Medulla oblongata (tissue), 1 donor: ENCODE results near the gene ZNF804B.
A peak's percentile ranks its signal among the peaks of the same experiment; 100 is the strongest.

Experiments
- DNase-seq: peaks from one replicate; pipeline ENCODE4 v3.0.0-alpha.2; 2015; ENCODE audit errors: extremely low spot score

ZNF804B gene

DNA sequence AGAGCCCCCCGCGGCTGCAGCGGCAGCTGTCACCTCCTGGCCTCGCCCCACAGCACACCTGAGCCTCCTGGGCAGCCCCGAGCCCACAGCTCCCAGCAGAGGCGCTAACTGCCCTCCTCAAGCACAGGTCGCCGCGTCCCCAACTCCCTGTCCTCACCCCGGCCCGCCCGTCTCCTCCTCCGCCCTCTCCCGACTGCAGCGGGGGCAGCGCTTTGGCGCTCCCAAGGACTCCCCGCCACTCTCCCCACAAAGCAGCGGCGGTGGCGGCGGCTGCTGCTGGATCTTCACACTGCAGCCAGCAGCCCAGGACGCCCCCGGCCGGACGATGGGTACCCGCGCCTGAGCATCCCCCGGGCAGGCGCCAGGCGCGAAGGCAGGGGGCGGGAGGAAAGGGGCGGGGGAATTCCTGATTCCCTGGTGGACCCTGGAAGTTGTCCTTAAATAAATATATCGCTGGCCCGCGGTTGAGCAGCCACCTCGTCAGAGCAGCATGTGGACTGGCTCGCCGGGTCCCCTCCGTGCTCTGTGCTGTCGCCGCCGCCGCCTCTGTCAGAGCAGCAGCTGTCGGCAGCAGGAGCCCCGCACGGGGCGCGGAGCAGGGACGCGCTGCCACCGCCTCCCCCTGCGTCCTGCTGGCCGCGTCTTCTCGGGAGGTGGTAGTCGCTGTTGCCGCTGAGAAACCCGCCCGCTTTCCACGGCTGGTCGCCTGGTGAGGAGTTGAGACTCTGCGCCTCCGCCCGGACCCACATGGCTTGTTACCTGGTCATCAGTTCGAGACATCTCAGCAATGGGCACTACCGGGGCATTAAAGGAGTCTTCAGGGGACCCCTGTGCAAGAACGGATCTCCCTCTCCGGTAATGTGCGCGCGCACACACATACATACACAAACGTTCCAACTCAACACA, at the start of gene ZNF804B:
Gene ZNF804B, plus strand, starts transcription at position 471 of the 906 bp plus-strand sequence. Its CDS starts 277 bp downstream, at position 748.
- DNase-seq: peak; percentile 8

DNA sequence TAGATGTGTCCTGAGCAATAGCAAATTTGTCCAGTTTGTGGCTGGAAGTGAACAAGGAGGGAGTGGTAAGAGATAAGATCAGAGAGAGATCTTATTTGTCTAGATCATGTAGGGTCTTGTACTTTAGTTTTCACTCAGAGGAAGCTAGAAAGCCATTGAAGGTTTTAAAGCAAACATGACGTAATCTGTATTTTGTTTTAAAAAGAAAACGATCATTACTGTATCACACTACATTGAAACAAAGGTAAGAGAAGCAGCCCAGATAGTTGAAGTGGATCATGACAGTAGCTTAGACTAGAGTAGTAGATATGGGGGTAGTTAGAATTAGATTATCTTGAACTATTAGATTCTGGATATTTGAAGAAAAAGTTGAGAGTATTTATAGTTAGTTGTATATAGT, 23.6 kb upstream of the ZNF804B start:
- no peak for DNase-seq

DNA sequence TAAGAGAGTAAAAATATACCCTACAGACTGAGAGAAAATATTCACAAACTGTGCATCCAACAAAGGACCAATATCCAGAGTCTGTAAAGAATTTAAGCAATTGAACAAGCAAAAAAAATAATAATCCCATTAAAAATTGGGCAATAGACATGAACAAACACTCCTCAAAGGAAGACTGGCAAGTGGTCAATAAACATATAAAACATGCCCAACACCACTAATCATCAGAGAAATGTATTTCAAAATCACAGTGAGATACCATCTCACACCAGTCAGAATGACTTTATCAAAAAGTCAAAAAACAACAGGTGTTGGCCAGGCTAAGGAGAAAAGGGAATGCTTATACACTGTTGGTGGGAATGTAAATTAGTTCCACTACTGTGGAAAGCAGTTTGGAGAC, 21.9 kb upstream of the ZNF804B start:
- DNase-seq: no peak

DNA sequence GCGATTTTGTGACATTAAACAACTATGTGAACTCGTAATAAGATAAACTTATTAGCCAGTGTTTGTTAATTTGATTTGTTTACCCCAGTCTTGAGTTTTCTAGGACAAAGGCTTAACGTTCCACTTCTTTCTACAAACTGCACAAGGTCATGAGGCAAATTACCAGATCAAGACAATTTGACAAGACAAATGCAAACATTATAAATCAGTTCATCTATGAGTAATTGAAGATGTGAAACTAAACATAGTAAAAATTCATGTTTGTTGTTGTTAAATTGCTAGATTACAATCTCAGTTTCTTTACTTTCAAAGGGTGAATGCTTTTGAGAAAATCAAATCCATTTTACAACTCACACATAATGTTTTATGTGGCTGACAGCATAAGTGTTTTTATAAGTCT, 13.4 kb upstream of the ZNF804B start:
- no peak for DNase-seq

DNA sequence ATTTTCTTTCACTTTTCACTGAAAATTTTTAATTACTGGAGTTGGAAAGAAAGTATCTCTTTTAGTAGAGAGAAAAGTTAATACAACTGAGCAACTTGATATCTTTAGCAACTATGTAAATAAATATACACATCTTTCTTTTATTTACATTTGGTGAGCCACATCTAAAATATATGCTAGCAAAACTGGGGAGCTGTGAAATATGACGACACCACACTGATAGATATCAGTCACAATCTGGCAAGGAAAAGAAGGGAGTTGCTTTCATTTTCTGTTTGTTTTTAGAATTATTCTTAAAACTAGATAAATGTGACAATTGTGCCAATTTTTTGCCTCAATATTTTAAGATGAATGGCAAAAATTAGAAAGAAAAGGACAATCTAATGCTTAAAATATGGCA, 2.7 kb upstream of the ZNF804B start:
- no peak for DNase-seq

DNA sequence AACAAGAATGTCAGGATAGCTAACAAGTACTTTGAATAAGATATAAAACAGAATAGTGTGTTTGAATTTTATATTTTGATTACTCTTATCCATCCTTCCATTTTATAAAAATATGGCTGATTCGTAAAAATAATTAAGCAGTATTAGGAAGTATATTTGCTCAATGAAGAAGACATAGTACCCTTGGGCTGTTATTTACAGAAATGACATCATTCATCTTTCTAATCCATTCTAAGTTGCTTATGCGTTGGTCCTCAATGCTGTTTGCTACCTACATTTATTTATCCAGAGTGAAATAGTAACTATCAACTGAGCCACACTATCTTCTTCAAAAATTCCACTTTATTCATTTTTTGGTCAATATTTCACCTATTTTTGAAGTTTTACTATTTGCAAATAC, 2.1 kb upstream of the ZNF804B start:
- DNase-seq: no peak

DNA sequence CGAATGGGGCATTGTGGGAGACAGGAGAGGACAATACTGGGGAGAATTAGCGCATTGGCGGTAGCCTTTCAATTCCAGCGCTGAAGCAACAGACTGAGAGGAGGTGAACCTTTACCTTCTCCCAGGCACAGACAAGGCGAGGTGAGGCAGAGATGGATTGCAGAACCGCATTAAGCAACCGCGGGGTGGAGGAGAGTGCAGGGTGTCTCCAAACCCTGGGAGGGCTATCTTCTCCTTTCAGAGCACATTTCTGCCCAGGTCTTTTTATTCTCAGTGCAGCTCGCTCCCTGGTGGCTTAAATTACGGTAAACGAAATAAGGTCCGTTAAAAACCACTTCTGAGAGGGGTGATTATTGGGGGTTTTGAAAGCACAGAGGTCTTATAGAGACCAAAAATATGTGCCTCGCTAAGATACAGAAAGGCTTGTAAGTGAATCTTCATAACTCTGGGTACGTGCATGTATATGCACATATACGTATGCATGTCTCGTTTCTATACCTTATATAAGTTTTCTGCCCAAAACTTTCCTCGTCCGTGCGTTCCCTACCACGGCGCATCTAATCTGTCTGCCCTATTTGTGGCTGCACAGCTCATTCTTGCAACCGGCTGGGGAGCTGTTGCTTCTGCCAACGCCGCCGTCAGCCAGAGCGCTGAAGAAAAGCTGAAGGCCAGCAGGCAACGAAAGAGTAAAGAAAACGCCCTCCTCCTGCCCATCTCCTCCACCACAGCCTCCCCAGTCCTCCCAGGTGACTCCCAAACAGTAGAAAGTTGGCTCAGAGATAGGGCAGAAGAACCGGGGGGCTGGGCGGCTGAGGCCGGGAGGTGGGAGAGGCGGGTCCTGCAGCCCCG, 895 bp upstream of the ZNF804B start:
- peak; percentile 32 for DNase-seq

DNA sequence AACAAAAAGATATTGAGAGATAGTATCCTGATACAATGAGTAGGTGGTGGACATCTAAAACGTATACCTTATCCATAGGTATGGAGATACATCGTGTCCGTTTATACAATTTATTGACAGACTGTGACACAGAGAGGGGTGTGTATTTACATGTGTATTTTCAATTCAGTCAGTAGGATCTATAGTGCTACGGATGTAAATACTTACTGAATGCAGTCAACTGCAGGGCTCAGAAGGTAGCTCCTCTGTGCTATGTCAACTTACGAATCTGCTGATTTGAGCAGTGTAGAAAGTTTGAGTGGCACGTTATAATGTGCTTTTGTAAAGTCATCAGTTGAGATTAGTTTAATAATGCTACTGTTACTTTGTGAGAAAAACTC, 626 bp downstream of the ZNF804B start:
- DNase-seq: no peak

DNA sequence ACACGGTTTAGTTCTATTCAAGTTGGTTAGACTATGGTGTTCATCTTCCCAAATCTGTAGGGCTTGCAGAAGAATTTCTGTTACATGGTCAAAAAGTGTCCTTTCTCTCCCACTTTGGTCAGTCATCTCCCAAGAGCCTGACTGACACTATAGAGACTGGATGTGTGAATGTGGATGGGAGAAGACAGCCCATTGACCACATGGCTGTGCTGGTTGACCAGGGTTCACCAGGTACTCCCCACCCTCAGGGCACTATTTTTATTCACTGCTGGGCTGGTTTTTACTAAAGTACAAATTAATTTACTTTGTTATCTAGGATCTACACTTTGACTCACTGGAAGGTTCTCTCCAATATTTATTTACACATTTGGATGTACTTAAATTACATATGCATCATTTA, 2.3 kb downstream of the ZNF804B start:
- no peak for DNase-seq

DNA sequence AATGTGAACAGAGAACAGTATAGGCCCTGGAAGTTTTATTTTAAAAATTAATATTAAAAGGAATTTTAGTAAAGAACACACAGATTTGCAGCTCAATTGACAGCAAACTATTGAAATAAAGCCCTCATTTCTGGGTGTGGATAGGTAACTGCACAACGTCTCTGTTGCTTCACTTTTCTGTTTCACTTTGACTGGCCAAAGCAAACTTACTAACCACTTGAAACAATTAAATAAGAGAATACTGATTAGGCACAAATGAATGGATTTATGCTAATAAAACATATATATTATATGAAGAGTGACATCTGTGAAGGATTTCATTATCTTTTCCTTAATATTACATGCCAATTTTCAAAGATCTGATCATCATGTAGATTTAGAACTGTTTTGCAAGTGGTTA, 11.9 kb downstream of the ZNF804B start:
- no peak for DNase-seq

DNA sequence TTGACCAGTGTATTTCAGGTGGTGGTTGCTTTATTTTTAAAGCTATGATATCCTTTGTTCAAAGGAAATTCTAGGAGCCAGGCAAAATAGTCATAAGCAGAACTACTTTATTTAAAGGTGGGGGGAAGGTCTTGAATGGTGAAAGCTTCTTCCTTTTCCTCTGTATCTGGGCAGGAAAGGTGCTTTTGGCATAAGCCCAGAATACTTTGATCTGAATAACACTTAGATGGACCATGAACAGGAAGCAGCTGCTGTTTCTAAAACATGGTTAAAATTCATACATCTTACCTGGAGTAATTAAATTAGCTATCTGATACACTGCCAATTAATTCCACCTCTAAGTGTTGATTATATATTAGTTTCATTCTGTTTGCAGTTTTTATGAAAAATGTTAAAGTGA, 13.3 kb downstream of the ZNF804B start:
- no peak for DNase-seq

DNA sequence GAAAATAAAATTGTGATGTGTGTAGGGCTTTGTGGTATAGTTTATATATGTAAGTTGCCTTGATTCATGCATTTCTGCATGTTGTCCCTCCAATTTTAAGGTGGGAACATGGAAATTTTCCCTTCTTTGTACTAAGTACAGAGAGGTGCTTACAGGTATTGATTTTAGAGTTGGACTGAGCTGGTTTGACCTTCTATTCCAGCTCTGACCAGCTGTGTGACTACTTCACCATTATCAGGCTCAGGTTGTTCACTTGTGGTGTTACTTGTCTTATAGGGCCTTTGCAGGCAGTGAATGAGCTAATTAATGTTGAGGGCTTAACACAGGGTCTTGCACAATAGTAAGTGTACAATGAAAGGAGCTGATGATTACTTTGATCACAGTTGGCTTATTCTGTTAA, 16.3 kb downstream of the ZNF804B start:
- no peak for DNase-seq

DNA sequence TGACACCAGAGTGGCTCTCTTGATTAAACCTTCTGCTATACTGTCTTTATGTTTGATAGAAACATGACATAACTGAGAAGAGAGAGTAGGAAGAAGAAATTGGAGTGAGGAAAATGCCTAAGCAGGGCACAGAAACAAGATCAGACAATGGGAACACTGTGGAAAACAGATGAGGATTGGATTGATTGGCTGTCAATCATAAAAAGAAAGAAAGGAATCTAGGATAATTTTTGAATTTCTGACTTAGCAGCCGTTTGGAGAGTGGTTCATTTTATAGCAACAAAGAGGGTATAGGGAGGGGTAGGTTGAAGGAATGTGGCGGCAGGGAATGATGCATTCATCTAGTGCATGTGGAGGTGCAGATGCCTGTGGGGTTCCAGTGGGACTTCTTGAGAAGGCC, 28.3 kb downstream of the ZNF804B start:
- no peak for DNase-seq

DNA sequence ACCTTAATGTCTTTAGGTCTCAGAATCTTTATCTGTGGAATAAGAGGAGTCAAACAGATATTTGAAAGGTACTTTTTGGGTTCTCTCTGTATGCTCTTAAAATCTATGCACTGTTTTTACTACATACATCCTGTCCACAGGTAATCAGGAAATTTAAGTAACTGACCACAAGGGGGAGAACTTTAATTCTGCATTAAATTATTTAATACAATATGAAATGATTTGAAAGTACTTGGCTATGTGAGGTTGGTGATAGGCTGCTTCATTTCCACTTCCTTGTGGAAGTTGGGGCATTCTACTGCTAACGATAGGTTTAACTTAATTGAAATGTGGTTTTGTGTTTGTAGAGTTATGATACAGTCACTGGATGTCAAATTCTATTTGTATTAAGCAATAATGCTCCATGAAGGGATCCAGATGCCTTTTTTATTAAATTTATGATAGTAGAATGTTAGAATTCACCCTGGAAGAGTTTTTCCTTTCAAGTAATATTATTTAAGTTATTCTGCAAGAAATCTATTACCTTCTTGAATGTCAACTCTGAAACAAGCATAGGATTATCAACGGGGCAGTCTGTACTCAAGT, 30.1 kb downstream of the ZNF804B start:
- no peak for DNase-seq

DNA sequence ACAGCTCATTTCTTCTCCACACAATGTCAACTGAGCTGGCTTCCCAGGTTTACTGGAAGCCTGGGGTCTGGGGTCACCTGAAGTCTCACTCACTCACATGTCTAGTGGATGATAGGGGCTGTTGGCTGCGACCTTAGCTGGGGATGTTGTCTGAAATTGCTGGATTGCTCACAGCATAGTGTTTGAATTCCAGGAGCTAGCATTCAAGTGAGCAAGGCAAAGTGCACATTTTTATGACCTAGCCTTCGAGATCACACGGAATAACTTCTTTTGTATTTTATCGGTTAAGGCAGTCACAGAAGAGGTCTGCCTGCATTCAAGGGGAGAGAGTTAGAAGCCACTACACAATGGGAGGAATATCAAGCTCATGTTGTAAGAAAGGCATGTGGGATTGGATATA, 32.4 kb downstream of the ZNF804B start:
- no peak for DNase-seq

DNA sequence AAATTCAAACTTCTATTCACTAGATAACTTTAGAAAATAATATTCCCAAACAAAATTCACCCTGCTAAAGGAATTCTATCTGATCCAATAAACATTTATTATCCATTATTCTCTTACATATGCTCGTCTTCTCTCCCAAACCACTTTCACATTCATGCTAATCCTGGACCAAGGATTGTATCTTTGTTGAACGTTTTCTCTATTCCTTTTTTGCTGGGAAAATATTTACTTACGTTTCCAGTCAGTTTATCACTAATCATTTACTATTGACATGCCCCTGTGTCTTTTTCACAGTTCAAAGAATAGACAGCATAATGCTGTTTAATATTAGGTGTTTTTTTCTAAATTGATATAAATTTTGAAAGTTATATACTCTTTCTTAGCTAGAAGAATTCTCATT, 32.9 kb downstream of the ZNF804B start:
- no peak for DNase-seq

DNA sequence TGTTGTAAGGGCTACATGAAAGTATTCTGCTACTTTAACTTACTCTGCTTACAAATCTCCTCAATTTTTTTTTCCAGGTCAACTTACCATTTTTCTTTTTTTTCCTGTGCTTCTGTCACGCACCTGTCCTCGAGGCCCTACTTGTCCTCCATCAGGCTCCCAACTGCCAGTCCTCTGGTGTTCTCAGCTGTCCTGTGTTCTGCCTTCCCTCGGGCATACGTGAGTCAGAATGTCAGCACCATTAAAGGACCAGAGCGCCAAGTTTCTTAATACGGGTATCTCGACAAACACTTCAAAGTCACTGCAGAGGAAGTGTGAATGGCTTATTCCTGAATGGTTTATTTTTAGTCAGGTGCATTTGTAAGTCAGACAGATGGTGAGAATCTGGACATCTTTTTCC, 36.1 kb downstream of the ZNF804B start, which contains the start of gene TEX47:
Gene TEX47, minus strand, starts transcription at position 185 of the 400 bp plus-strand sequence. CDS start 795 bp downstream, outside the sequence.
- DNase-seq: no peak

DNA sequence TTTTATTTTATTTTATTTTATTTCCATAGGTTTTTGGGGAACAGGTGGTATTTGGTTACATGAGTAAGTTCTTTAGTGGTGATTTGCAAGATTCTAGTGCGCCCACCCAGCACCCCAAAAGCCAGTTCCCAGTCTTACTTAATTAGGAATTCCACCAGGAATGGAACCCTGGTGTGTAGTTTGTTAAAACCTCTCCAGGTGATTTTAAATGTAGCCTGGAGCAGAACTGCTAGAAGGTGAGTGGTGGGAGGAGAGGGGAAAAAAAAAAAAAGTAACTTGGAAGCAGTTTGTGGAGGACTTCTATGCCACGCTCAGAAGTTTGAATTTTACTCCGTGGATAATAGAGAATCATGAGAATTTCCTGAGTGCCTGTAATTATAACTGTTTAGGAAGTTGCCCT, 41.5 kb downstream of the ZNF804B start:
- no peak for DNase-seq

DNA sequence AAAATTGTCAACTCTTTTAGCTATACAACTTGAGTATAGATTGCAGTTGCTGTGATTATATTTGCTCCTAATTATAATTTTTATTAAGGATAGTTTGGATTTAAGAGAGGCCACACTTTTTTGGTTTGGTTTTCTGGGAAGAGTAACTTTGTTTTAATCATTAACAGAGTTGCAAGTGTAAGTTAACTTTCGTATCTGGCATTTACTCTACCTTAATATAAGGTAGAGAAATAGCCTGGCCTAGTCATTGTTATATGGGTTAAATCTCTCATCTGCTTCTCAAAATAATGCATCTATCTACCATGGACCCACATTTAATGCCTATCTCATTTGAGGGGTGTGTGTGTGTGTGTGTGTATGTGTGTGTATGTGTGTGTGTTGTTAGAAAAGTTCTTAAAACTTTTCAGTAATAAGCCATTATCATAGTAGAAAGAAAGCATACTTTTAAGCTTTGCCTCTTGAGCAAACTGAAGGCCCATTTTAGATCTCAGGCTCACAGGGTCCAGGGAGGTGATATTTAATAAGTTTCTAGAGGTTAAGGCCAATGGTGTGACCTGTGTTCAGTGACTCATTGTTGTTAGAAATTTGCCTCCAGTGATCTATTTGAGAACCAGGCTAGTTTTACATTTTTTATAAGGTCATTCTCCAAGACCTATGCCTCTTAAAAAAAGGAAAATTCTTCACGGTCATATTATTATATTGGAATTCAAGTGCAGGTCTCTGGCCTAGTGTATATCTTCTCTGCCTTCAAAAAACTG, 47.0 kb downstream of the ZNF804B start:
- no peak for DNase-seq

DNA sequence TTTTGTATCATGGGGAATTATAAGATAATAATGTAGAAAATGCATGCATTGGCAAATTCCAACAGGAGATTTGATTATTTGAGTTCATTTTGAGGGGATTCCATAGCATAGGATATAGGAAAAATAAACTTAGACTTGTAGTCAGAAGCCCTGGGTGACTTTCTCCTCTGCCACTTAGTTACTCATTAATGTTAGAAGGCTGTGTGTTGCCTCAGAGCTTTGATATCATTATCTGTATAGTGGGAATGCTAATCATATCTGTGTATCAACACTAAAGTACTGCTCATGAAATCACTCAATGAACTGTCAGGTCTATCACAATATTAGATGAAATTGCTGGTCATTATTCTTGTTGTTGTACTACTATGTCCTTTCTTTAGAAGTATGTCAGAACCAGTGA, 59.1 kb downstream of the ZNF804B start:
- no peak for DNase-seq

DNA sequence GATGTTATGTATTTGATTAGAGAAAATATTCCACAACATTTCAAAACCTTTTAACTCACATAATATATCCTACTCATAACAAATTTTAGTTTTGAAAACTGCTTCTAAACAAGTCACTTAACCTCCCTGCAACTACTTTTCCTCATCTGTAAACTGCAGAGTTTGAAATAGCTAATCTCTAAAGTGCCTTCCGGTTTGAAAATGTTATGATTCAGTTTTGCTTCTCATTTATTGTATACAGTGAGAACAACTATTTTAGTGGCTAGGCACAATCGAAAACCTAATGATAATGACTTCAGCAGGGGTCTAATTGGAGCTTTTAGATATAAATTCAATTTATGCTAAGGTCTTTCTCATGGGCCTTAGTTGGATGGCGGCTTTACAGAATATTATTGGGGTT, 66.7 kb downstream of the ZNF804B start:
- no peak for DNase-seq
